B cell (primary cell): ENCODE results near the gene PRKCA. TPM values are rescaled to one million over a fixed set of nuclear protein-coding genes. Genes with fewer than 3 reads are reported as not detected.

ENCODE experiments used
- ATAC-seq: fragments of 200-7000 bp; cut with Tn5 transposase; one replicate; pipeline ENCODE4 v1.10.0; 2021; ENCODE audit warnings: low read depth, mild to moderate bottlenecking, moderate number of reproducible peaks, moderate library complexity
- CTCF ChIA-PET: fragments of 350-600 bp; sonication (Branson Sonifier 250); formaldehyde crosslinking; loops from one replicate; lab custom pipeline; 2021; ENCODE audit warnings: antibody characterized with exemption, inconsistent platforms; lab: Charles Lee
- POLR2A ChIA-PET: fragments of 350-600 bp; sonication (Branson Sonifier 250); formaldehyde crosslinking; loops from one replicate; lab custom pipeline; 2021; ENCODE audit warnings: antibody characterized with exemption; lab: Charles Lee
- DNase-seq: peaks from one replicate; pipeline ENCODE4 v3.0.0; 2013
- H2AFZ ChIP-seq: 2 replicates; pipeline ENCODE4 v1.6.1; 2012; ENCODE audit warnings: mild to moderate bottlenecking, low read depth, low read length; ENCODE audit not compliant: insufficient read depth, poor library complexity, severe bottlenecking
- H3K27ac ChIP-seq, 2 donors: 1 replicate in 1 of 2; 2 replicates in 1 of 2; pipeline ENCODE4 v1.5.1; 2012 to 2013; ENCODE audit warnings: low read length in 2 of 2, mild to moderate bottlenecking in 2 of 2, moderate library complexity in 1 of 2
- H3K27me3 ChIP-seq, 4 experiments: fragments of 200-600 bp in 1 of 4; sonication (generic) in 1 of 4; replicated peaks in 1 of 4; 1 replicate in 2 of 4; 2 replicates in 2 of 4; pipeline versions ENCODE4 v1.6.1 to v1.7.0; 2013 to 2016; ENCODE audit warnings: low read length in 3 of 4, mild to moderate bottlenecking in 2 of 4, mixed read lengths in 1 of 4, moderate library complexity in 1 of 4; ENCODE audit not compliant: insufficient read depth in 4 of 4, control insufficient read depth in 3 of 4; ENCODE audit errors: control extremely low read depth in 1 of 4
- H3K36me3 ChIP-seq, 2 experiments: replicated peaks in 1 of 2; 1 replicate in 1 of 2; 2 replicates in 1 of 2; pipeline versions ENCODE4 v1.6.1 to v1.7.1; 2013; ENCODE audit warnings: low read length in 1 of 2; ENCODE audit not compliant: insufficient read depth in 2 of 2, control insufficient read depth in 1 of 2; ENCODE audit errors: control extremely low read depth in 1 of 2, extremely low read depth in 1 of 2
- H3K4me1 ChIP-seq, 2 donors: fragments of 200-600 bp in 1 of 2; sonication (generic) in 1 of 2; 1 replicate in 1 of 2; 2 replicates in 1 of 2; pipeline versions ENCODE4 v1.5.1 to v1.6.1; 2013 to 2017; ENCODE audit warnings: low read length in 2 of 2; ENCODE audit not compliant: control insufficient read depth in 2 of 2, insufficient read depth in 2 of 2
- H3K4me2 ChIP-seq: replicated peaks from 2 replicates; pipeline ENCODE3; 2012; ENCODE audit warnings: mild to moderate bottlenecking, low read depth, low read length; ENCODE audit not compliant: poor library complexity, severe bottlenecking
- H3K4me3 ChIP-seq, 5 experiments: fragments of 200-600 bp in 1 of 5; sonication (generic) in 1 of 5; 1 replicate in 3 of 5; 2 replicates in 2 of 5; pipeline versions ENCODE4 v1.5.1 to v1.7.0; 2011 to 2016; ENCODE audit warnings: low read length in 4 of 5, mild to moderate bottlenecking in 4 of 5, low read depth in 2 of 5, control low read depth in 1 of 5, moderate library complexity in 1 of 5; ENCODE audit not compliant: insufficient read depth in 1 of 5; ENCODE audit errors: control extremely low read depth in 1 of 5, extremely low read depth in 1 of 5
- H3K79me2 ChIP-seq: fragments of 200-600 bp; sonication (generic); one replicate; pipeline ENCODE4 v1.6.0; 2016; ENCODE audit warnings: low read length; ENCODE audit not compliant: control insufficient read depth, insufficient read depth
- H3K9ac ChIP-seq: fragments of 200-600 bp; sonication (generic); 2 replicates; pipeline ENCODE4 v1.6.1; 2017; ENCODE audit warnings: mild to moderate bottlenecking, low read length, moderate library complexity
- H3K9me3 ChIP-seq, 3 donors: one replicate each; pipeline versions ENCODE4 v1.6.1 to v1.7.1; 2013; ENCODE audit warnings: low read length in 2 of 3; ENCODE audit not compliant: control insufficient read depth in 2 of 3, insufficient read depth in 1 of 3; ENCODE audit errors: control extremely low read depth in 1 of 3
- H4K20me1 ChIP-seq: 2 replicates; pipeline ENCODE4 v1.6.0; 2012; ENCODE audit warnings: mild to moderate bottlenecking, low read length; ENCODE audit not compliant: insufficient read depth, control insufficient read depth, poor library complexity, severe bottlenecking
- H3K27ac Mint-ChIP-seq: one replicate; pipeline ENCODE4 v1.8.0; 2021; ENCODE audit warnings: mixed read lengths
- H3K27me3 Mint-ChIP-seq: one replicate; pipeline ENCODE4 v1.8.0; 2021; ENCODE audit warnings: mixed read lengths
- H3K4me1 Mint-ChIP-seq: one replicate; pipeline ENCODE4 v1.8.0; 2021; ENCODE audit warnings: mixed read lengths
- H3K4me3 Mint-ChIP-seq: one replicate; pipeline ENCODE4 v1.8.0; 2021; ENCODE audit warnings: mixed read lengths
- H3K9me3 Mint-ChIP-seq: one replicate; pipeline ENCODE4 v1.8.0; 2022; ENCODE audit warnings: mixed read lengths; ENCODE audit not compliant: insufficient read depth
- CTCF ChIP-seq: fragments of 200-600 bp; IDR thresholded peaks from one replicate; pipeline ENCODE4 v1.8.0; 2022; ENCODE audit warnings: antibody characterized with exemption, mild to moderate bottlenecking
- EZH2 ChIP-seq: IDR thresholded peaks from 2 replicates; pipeline ENCODE4 v1.6.1; 2012; ENCODE audit warnings: borderline replicate concordance, low read depth, mild to moderate bottlenecking, moderate library complexity, low read length; ENCODE audit not compliant: insufficient read depth, poor library complexity, severe bottlenecking
- WGBS: methylation state at CpG from one replicate; pipeline ENCODE4 v1.1.5; 2013; ENCODE audit warnings: missing lambda C conversion rate; ENCODE audit not compliant: insufficient coverage; 5-methylcytosine and 5-hydroxymethylcytosine counted together
- intact Hi-C: fragments of 100-400 bp; cut with micrococcal nuclease; formaldehyde crosslinking; loops from one replicate; pipeline ENCODE4 v1.10.0; 2022
- polyA plus RNA-seq: library from polyadenylated mRNA; depleted of rRNA; stranded (reverse); fragments of >200 nt; gene quantifications from 2 replicates; pipeline ENCODE4 v1.2.3, GENCODE V29; 2012
- total RNA-seq, 2 donors: library from RNA; stranded (reverse); fragments of 120-200 nt in 1 of 2; gene quantifications; 1 replicate in 1 of 2; 2 replicates in 1 of 2; pipeline versions ENCODE4 v1.2.3 to v1.2.4, GENCODE V29; 2013 to 2022

Gene PRKCA
- total and polyA plus RNA-seq, 2 donors (not counting 1 experiment from before 2014, with no cell fraction given), result 0.33 to 7.7 TPM

- Histone ChIP-seq H3K9me3 (no peaks in the 10 kb centered on the region), H3K79me2 (no peaks in the 10 kb centered on the region), H3K4me1 (no peaks in the 10 kb centered on the region), H2AFZ (no peak overlapping the region), H3K36me3 (no peaks in the 10 kb centered on the region), H4K20me1 (no peaks in the 10 kb centered on the region), H3K4me2 (no peak overlapping the region), H3K27ac (no peak overlapping the region), H3K4me3 (no peak overlapping the region), H3K27me3 (no peaks in the 10 kb centered on the region), H3K9ac (no peak overlapping the region)
- Mint-ChIP-seq H3K27me3 (peaks cover 11% of the 10 kb centered on the region), H3K4me3 (no peak overlapping the region), H3K4me1 (no peaks in the 10 kb centered on the region), H3K9me3 (peaks cover 3% of the 10 kb centered on the region), H3K27ac (no peak overlapping the region)
- POLR2A ChIA-PET, result no interaction called here
- TF ChIP-seq EZH2 (no peak), CTCF (no peak)
- intact Hi-C loops, result no loop called here
- ATAC-seq, result no peak
- no CpG with 5 or more reads among the region's 4 CpGs for WGBS
- DNase-seq, result no peak
- CTCF ChIA-PET, result no interaction called here
Measured at GRCh38 chr17:66841744-66842143, 539.3 kb downstream of the PRKCA start.

GRCh38 chr17:66842505-66842904 is 540.1 kb downstream of the PRKCA start:
- Histone ChIP-seq H3K27me3 (no peaks in the 10 kb centered on the region), H3K36me3 (no peaks in the 10 kb centered on the region), H3K4me3 (no peak overlapping the region), H4K20me1 (no peaks in the 10 kb centered on the region), H3K9me3 (peaks cover 0 to 5% (median 0%) of the 10 kb centered on the region in 3 donors), H3K4me1 (no peaks in the 10 kb centered on the region), H3K9ac (no peak overlapping the region), H3K4me2 (no peak overlapping the region), H3K27ac (no peak overlapping the region), H3K79me2 (no peaks in the 10 kb centered on the region), H2AFZ (no peak overlapping the region)
- ATAC-seq, result no peak
- no peak for TF ChIP-seq EZH2
- no peak for TF ChIP-seq CTCF
- Mint-ChIP-seq H3K27me3 (peaks cover 8% of the 10 kb centered on the region), H3K9me3 (peaks cover 3% of the 10 kb centered on the region), H3K4me1 (no peaks in the 10 kb centered on the region), H3K4me3 (no peak overlapping the region), H3K27ac (no peak overlapping the region)
- DNase-seq, result no peak
- intact Hi-C loops, result no loop called here
- ChIA-PET CTCF (no interaction called here), POLR2A (no interaction called here)
- WGBS, result 65% methylated on average over 5 of the region's 5 CpGs
